Measurements from ENCODE around the gene POMT2. TPM values are rescaled to one million over a fixed set of nuclear protein-coding genes. Genes with fewer than 3 reads are reported as not detected.

Gene POMT2
- total and polyA plus RNA-seq, 9 donors = 6.7 to 35.3 (median 16.1) TPM

GRCh38 chr14:77314539-77315457 is 5.9 kb downstream of the POMT2 start:
- WGBS, 3 donors = 51 to 54% (median 53%) methylated on average over 10 of the region's 10 CpGs
- intact Hi-C loops (cut with DNase I) = loop anchor here in 3 of 4 donors (10.0 kb wide), 2 partner anchors 160 to 440 kb away; no protein-coding TSS in a partner anchor
- TF ChIP-seq CTCF (IDR thresholded peaks at IDR 0.05) (no peak), EP300 (IDR thresholded peaks at IDR 0.05) (no peak), POLR2A (IDR thresholded peaks at IDR 0.05) (no peak)
- DNase-seq = no peak
- no peak overlapping the region for H3K27ac ChIP-seq
- H3K4me1 ChIP-seq (ENCODE audit: insufficient read depth) = peaks cover 9% of the 10 kb centered on the region
- no peaks in the 10 kb centered on the region for H3K36me3 ChIP-seq
- no peak overlapping the region for H3K4me3 ChIP-seq
- H3K27me3 ChIP-seq = no peaks in the 10 kb centered on the region
- no peaks in the 10 kb centered on the region for H3K9me3 ChIP-seq

- no peak overlapping the region for H3K27ac ChIP-seq
- no peaks in the 10 kb centered on the region for H3K27me3 ChIP-seq
- intact Hi-C loops (cut with DNase I) = loop anchor here in 3 of 4 donors (10.0 kb wide), 2 partner anchors 159 to 439 kb away; no protein-coding TSS in a partner anchor
- 4 to 10% (median 4%) methylated on average over 2 of the region's 2 CpGs for WGBS, 3 donors
- DNase-seq = no peak
- TF ChIP-seq EP300 (IDR thresholded peaks at IDR 0.05) (no peak), POLR2A (IDR thresholded peaks at IDR 0.05) (no peak), CTCF (IDR thresholded peaks at IDR 0.05) (no peak)
- H3K4me1 ChIP-seq (ENCODE audit: insufficient read depth) = peaks cover 9% of the 10 kb centered on the region
- H3K9me3 ChIP-seq = no peaks in the 10 kb centered on the region
- no peak overlapping the region for H3K4me3 ChIP-seq
- H3K36me3 ChIP-seq = no peaks in the 10 kb centered on the region
Measured at GRCh38 chr14:77314043-77314442, 6.6 kb downstream of the POMT2 start.

- no peak for DNase-seq
- Histone ChIP-seq H3K36me3 (no peaks in the 10 kb centered on the region), H3K27ac (no peak overlapping the region), H3K4me3 (no peak overlapping the region), H3K4me1 (ENCODE audit: insufficient read depth) (peaks cover 9% of the 10 kb centered on the region), H3K27me3 (no peaks in the 10 kb centered on the region), H3K9me3 (no peaks in the 10 kb centered on the region)
- WGBS, 3 donors = 38 to 44% (median 39%) methylated on average over 1 of the region's 1 CpG
- TF ChIP-seq CTCF (IDR thresholded peaks at IDR 0.05) = no peak
- no peak for TF ChIP-seq POLR2A (IDR thresholded peaks at IDR 0.05)
- no peak for TF ChIP-seq EP300 (IDR thresholded peaks at IDR 0.05)
- intact Hi-C loops (cut with DNase I) = loop anchor here in 3 of 4 donors (10.0 kb wide), 2 partner anchors 159 to 439 kb away; no protein-coding TSS in a partner anchor
Measured at GRCh38 chr14:77313371-77313770, 7.3 kb downstream of the POMT2 start.

- WGBS, 3 donors = 92 to 98% (median 95%) methylated on average over 2 of the region's 2 CpGs
- intact Hi-C loops (cut with DNase I) = loop anchor here in 3 of 4 donors (10.0 kb wide), 2 partner anchors 156 to 436 kb away; no protein-coding TSS in a partner anchor
- Histone ChIP-seq H3K27me3 (no peaks in the 10 kb centered on the region), H3K9me3 (no peaks in the 10 kb centered on the region), H3K36me3 (no peaks in the 10 kb centered on the region), H3K27ac (no peak overlapping the region), H3K4me3 (no peak overlapping the region), H3K4me1 (ENCODE audit: insufficient read depth) (peaks cover 14% of the 10 kb centered on the region)
- no peak for DNase-seq
- TF ChIP-seq EP300 (IDR thresholded peaks at IDR 0.05) (no peak), CTCF (IDR thresholded peaks at IDR 0.05) (no peak), POLR2A (IDR thresholded peaks at IDR 0.05) (no peak)
Measured at GRCh38 chr14:77311217-77311616, 9.5 kb downstream of the POMT2 start.
